Inflammatory macrophage treated with lipopolysaccharide for 4 hours (primary cell): ENCODE data around the gene GRIFIN.
"Not testable (repeated sequence)": the region's sequence is repeated elsewhere in the genome, so short reads cannot be mapped to it uniquely, and the experiment has no call there.

Experiments
- DNase-seq: peaks from one replicate; pipeline ENCODE4 v3.0.0-alpha.2; 2020

The GRIFIN gene

GRCh38 chr7:2477447-2478398, 1.5 kb upstream of the GRIFIN start:
- peak; percentile 73 for DNase-seq

GRCh38 chr7:2476776-2477446, 713 bp upstream of the GRIFIN start:
- DNase-seq, result no peak

- DNase-seq, result no peak
Measured at GRCh38 chr7:2475678-2476015, 551 bp downstream of the GRIFIN start.

- DNase-seq, result no peak
Measured at GRCh38 chr7:2474813-2475677, 1.2 kb downstream of the GRIFIN start.

GRCh38 chr7:2474224-2474623, 2.0 kb downstream of the GRIFIN start:
- DNase-seq, result no peak

GRCh38 chr7:2473496-2474180, 2.6 kb downstream of the GRIFIN start:
- no peak for DNase-seq

GRCh38 chr7:2472739-2473138, 3.5 kb downstream of the GRIFIN start:
- DNase-seq, result no peak

- DNase-seq, result no peak
Measured at GRCh38 chr7:2471396-2471795, 4.8 kb downstream of the GRIFIN start.

- DNase-seq, result no peak
Measured at GRCh38 chr7:2471022-2471329, 5.2 kb downstream of the GRIFIN start.

GRCh38 chr7:2470204-2471021, 5.8 kb downstream of the GRIFIN start:
- DNase-seq, result no peak

GRCh38 chr7:2469460-2470203, 6.6 kb downstream of the GRIFIN start:
- DNase-seq, result not testable (repeated sequence)

- DNase-seq, result no peak
Measured at GRCh38 chr7:2468227-2468626, 8.0 kb downstream of the GRIFIN start.

GRCh38 chr7:2466675-2467074, 9.5 kb downstream of the GRIFIN start:
- DNase-seq, result no peak

GRCh38 chr7:2465928-2466327, 10.3 kb downstream of the GRIFIN start:
- no peak for DNase-seq

GRCh38 chr7:2462731-2463130, 13.5 kb downstream of the GRIFIN start:
- DNase-seq, result no peak

- DNase-seq, result no peak
Measured at GRCh38 chr7:2461268-2462026, 14.8 kb downstream of the GRIFIN start.

GRCh38 chr7:2460641-2461040, 15.6 kb downstream of the GRIFIN start:
- no peak for DNase-seq

GRCh38 chr7:2460188-2460587, 16.0 kb downstream of the GRIFIN start:
- DNase-seq, result no peak

- DNase-seq, result no peak
Measured at GRCh38 chr7:2459674-2460073, 16.5 kb downstream of the GRIFIN start.

- DNase-seq, result not testable (repeated sequence)
Measured at GRCh38 chr7:2453849-2454248, 22.3 kb downstream of the GRIFIN start.
